Measurements from ENCODE around the gene SORL1-AS1.

The SORL1-AS1 gene

DNA sequence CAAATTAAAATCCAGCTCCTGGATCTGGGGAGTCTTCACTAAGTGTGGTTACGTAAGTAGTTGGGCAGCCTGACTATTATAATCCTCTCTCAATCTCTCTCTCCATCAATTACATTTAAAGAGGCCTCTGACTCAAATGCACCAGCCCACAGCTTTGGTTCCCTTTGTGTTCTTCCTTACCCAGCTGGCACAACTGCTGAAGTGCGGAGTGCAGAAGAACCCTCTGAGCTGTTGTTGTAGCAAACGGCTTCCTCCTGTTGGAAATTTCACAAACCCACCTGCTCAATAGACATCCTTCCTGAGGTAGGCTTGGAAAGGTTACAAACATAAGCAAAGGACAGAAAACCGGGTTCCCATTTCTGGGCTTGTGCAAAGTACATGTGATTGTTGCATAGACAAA, 17.6 kb downstream of the SORL1-AS1 start:
- TF ChIP-seq, protein P1, sequence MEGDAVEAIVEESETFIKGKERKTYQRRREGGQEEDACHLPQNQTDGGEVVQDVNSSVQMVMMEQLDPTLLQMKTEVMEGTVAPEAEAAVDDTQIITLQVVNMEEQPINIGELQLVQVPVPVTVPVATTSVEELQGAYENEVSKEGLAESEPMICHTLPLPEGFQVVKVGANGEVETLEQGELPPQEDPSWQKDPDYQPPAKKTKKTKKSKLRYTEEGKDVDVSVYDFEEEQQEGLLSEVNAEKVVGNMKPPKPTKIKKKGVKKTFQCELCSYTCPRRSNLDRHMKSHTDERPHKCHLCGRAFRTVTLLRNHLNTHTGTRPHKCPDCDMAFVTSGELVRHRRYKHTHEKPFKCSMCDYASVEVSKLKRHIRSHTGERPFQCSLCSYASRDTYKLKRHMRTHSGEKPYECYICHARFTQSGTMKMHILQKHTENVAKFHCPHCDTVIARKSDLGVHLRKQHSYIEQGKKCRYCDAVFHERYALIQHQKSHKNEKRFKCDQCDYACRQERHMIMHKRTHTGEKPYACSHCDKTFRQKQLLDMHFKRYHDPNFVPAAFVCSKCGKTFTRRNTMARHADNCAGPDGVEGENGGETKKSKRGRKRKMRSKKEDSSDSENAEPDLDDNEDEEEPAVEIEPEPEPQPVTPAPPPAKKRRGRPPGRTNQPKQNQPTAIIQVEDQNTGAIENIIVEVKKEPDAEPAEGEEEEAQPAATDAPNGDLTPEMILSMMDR (IDR thresholded peaks at IDR 0.05; ENCODE audit: extremely low read depth, low read depth, low read length) = no peak
- no peaks in the 10 kb centered on the region for H3K9me3 ChIP-seq (ENCODE audit: low read depth, low read length)
- no peak overlapping the region for H3K4me3 ChIP-seq (ENCODE audit: insufficient read depth, low read length)
- H3K79me2 ChIP-seq (ENCODE audit: insufficient read depth, low read length) = no peaks in the 10 kb centered on the region
- H4K20me1 ChIP-seq (ENCODE audit: insufficient read depth, low read length) = no peaks in the 10 kb centered on the region
- no peak overlapping the region for H3K27ac ChIP-seq (ENCODE audit: low read depth, low read length)
- no peaks in the 10 kb centered on the region for H3K36me3 ChIP-seq (ENCODE audit: insufficient read depth, low read length)
- no peak for DNase-seq (ENCODE audit: insufficient read length, low spot score, missing footprints)
- H3K4me1 ChIP-seq (ENCODE audit: insufficient read depth, low read length) = no peaks in the 10 kb centered on the region
- H3K4me2 ChIP-seq (ENCODE audit: insufficient read depth, low read length) = no peak overlapping the region
- peaks cover 30% of the 10 kb centered on the region for H3K27me3 ChIP-seq (ENCODE audit: insufficient read depth, low read length)
- no peak overlapping the region for H2AFZ ChIP-seq (ENCODE audit: low read length)

DNA sequence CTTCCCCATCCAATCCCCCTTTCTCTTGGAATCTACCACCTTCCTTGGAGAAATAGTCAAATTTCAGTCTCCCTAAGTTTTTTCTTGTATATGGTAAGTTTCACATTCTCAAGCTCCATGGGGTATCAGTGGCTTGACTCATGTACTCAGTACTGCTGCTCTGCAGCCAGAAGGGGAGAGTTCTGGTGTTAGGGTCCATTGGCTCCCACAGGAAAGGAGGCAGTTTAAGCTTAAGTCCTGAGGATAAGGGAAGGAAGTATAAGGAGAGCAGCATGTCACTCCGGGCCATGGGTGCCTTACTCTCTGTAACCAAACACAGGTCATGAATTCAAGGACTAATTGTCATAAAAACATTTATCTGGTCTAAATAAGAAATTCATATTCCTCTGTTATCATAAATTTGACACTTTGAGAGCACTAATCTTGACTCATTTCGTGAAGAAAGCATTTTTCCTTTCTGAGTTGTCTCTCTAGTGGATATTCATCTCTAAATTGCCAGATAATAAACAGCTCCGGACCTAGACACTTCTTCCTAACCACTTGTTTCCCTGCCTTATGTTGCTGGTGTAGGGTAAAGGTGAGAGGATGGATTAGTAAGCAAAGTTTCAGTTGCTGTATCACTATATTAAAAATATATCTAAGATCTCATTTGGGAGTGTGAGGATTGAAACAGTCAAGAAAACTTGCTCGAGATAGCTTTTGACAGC, 20.8 kb downstream of the SORL1-AS1 start:
- Histone ChIP-seq H3K27ac (ENCODE audit: low read depth, low read length) (no peak overlapping the region), H3K27me3 (ENCODE audit: insufficient read depth, low read length) (peaks cover 43% of the 10 kb centered on the region), H3K4me3 (ENCODE audit: insufficient read depth, low read length) (no peak overlapping the region), H3K4me2 (ENCODE audit: insufficient read depth, low read length) (no peak overlapping the region), H3K36me3 (ENCODE audit: insufficient read depth, low read length) (no peaks in the 10 kb centered on the region), H4K20me1 (ENCODE audit: insufficient read depth, low read length) (no peaks in the 10 kb centered on the region), H3K4me1 (ENCODE audit: insufficient read depth, low read length) (no peaks in the 10 kb centered on the region), H2AFZ (ENCODE audit: low read length) (no peak overlapping the region), H3K79me2 (ENCODE audit: insufficient read depth, low read length) (no peaks in the 10 kb centered on the region), H3K9me3 (ENCODE audit: low read depth, low read length) (no peaks in the 10 kb centered on the region)
- no peak for DNase-seq (ENCODE audit: insufficient read length, low spot score, missing footprints)
- TF ChIP-seq, protein P1 (IDR thresholded peaks at IDR 0.05; ENCODE audit: extremely low read depth, low read depth, low read length) = no peak

DNA sequence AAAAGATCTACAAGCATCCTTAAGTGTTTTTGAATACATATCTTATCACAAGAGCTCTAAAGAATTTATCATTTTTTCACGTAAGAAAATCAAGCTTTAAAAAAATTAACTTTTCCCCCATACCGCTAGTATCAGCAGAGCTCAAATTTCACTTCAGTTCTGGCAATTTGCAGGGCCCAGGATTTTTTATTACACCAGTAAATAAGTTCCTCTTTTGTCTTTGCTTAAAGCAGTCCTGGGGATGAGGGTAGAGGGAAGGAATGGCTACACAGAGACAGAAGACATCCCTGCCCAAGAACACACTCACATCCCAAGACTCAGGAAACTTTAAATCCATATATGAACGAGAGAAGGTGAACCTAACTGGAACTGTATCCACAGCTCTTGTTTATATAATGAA, 23.2 kb downstream of the SORL1-AS1 start:
- Histone ChIP-seq H3K27me3 (ENCODE audit: insufficient read depth, low read length) (peaks cover 34% of the 10 kb centered on the region), H3K27ac (ENCODE audit: low read depth, low read length) (no peak overlapping the region), H3K9me3 (ENCODE audit: low read depth, low read length) (no peaks in the 10 kb centered on the region), H4K20me1 (ENCODE audit: insufficient read depth, low read length) (no peaks in the 10 kb centered on the region), H2AFZ (ENCODE audit: low read length) (no peak overlapping the region), H3K4me3 (ENCODE audit: insufficient read depth, low read length) (no peak overlapping the region), H3K79me2 (ENCODE audit: insufficient read depth, low read length) (no peaks in the 10 kb centered on the region), H3K36me3 (ENCODE audit: insufficient read depth, low read length) (no peaks in the 10 kb centered on the region), H3K4me1 (ENCODE audit: insufficient read depth, low read length) (no peaks in the 10 kb centered on the region), H3K4me2 (ENCODE audit: insufficient read depth, low read length) (no peak overlapping the region)
- TF ChIP-seq, protein P1 (IDR thresholded peaks at IDR 0.05; ENCODE audit: extremely low read depth, low read depth, low read length) = no peak
- DNase-seq (ENCODE audit: insufficient read length, low spot score, missing footprints) = no peak

DNA sequence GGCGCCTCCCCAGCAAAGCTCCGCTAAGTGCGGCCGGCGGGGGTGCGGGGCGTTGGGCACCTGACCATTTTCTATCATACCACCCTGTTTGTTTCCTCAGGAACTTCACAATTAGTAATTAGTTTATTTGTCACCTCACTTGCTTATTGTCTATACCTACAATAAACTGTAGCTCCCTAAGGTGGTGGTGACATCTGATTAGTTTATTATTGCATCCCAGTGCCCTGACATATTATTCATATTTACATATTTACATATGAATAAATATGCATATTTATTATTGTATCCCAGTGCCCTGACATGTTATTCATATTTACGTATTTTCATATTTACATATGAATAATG, 25.4 kb downstream of the SORL1-AS1 start:
- Histone ChIP-seq H3K36me3 (ENCODE audit: insufficient read depth, low read length) (no peaks in the 10 kb centered on the region), H3K27me3 (ENCODE audit: insufficient read depth, low read length) (peaks cover 30% of the 10 kb centered on the region), H3K27ac (ENCODE audit: low read depth, low read length) (no peak overlapping the region), H3K9me3 (ENCODE audit: low read depth, low read length) (no peaks in the 10 kb centered on the region), H2AFZ (ENCODE audit: low read length) (no peak overlapping the region), H4K20me1 (ENCODE audit: insufficient read depth, low read length) (no peaks in the 10 kb centered on the region), H3K4me1 (ENCODE audit: insufficient read depth, low read length) (no peaks in the 10 kb centered on the region), H3K4me2 (ENCODE audit: insufficient read depth, low read length) (no peak overlapping the region), H3K79me2 (ENCODE audit: insufficient read depth, low read length) (no peaks in the 10 kb centered on the region), H3K4me3 (ENCODE audit: insufficient read depth, low read length) (no peak overlapping the region)
- DNase-seq (ENCODE audit: insufficient read length, low spot score, missing footprints) = peak; percentile 65
- TF ChIP-seq, protein P1 (IDR thresholded peaks at IDR 0.05; ENCODE audit: extremely low read depth, low read depth, low read length) = no peak

Data from osteoblast (primary cell).